TTC549 (cell line): Measurements from ENCODE around the gene GSG1L.

Experiments
- FAIRE-seq: peaks from 2 replicates; lab custom pipeline; 2012; peaks lifted over from hg19 to GRCh38; lab: Jason Lieb, UNC

Gene GSG1L

GRCh38 chr16:27789150-27789549 is 274.4 kb downstream of the GSG1L start:
- no peak for FAIRE-seq

GRCh38 chr16:27787665-27788064 is 275.8 kb downstream of the GSG1L start:
- FAIRE-seq: no peak

- FAIRE-seq: no peak
Observed at GRCh38 chr16:27786923-27787625, 276.4 kb downstream of the GSG1L start.

- FAIRE-seq: no peak
Observed at GRCh38 chr16:27786221-27786922, 277.1 kb downstream of the GSG1L start.

- no peak for FAIRE-seq
Observed at GRCh38 chr16:27785307-27785678, 278.2 kb downstream of the GSG1L start.

- no peak for FAIRE-seq
Observed at GRCh38 chr16:27784351-27785306, 278.9 kb downstream of the GSG1L start.

GRCh38 chr16:27781981-27782880 is 281.3 kb downstream of the GSG1L start:
- no peak for FAIRE-seq

GRCh38 chr16:27781195-27781524 is 282.4 kb downstream of the GSG1L start:
- FAIRE-seq: no peak

GRCh38 chr16:27780468-27781194 is 282.9 kb downstream of the GSG1L start:
- no peak for FAIRE-seq

- no peak for FAIRE-seq
Observed at GRCh38 chr16:27779641-27780164, 283.8 kb downstream of the GSG1L start.

- FAIRE-seq: no peak
Observed at GRCh38 chr16:27778926-27779570, 284.5 kb downstream of the GSG1L start.

GRCh38 chr16:27778171-27778925 is 285.2 kb downstream of the GSG1L start:
- FAIRE-seq: no peak

- no peak for FAIRE-seq
Observed at GRCh38 chr16:27777527-27777926, 286.0 kb downstream of the GSG1L start.

GRCh38 chr16:27776556-27777225 is 286.8 kb downstream of the GSG1L start:
- FAIRE-seq: no peak

GRCh38 chr16:27775254-27775653 is 288.3 kb downstream of the GSG1L start:
- FAIRE-seq: no peak

- FAIRE-seq: no peak
Observed at GRCh38 chr16:27774779-27775178, 288.7 kb downstream of the GSG1L start.

GRCh38 chr16:27773344-27773743 is 290.2 kb downstream of the GSG1L start:
- FAIRE-seq: no peak

GRCh38 chr16:27772093-27772825 is 291.3 kb downstream of the GSG1L start:
- FAIRE-seq: no peak
